NB4 (cell line): Measurements from ENCODE around the gene SLC2A1.

Source experiments
- CTCF ChIP-seq: IDR thresholded peaks from one replicate; pipeline ENCODE4 v1.5.1; 2012; ENCODE audit warnings: low read depth, low read length
- MAX ChIP-seq: IDR thresholded peaks from 2 replicates; pipeline ENCODE4 v1.6.1; 2011; ENCODE audit warnings: low read depth, low read length
- POLR2A ChIP-seq: IDR thresholded peaks from 2 replicates; pipeline ENCODE4 v1.6.1; 2011; ENCODE audit warnings: mild to moderate bottlenecking; ENCODE audit not compliant: insufficient read length; ENCODE audit errors: extremely low read depth

GRCh38 chr1:42934541-42935312 lies 23.9 kb downstream of the SLC2A1 start:
- no peak for TF ChIP-seq MAX
- no peak for TF ChIP-seq CTCF
- no peak for TF ChIP-seq POLR2A
